B cell (primary cell): ENCODE data around the gene ARL6IP5. TPM values are rescaled to one million over a fixed set of nuclear protein-coding genes. Genes with fewer than 3 reads are reported as not detected.

Source experiments
- ATAC-seq: fragments of 200-7000 bp; cut with Tn5 transposase; one replicate; pipeline ENCODE4 v1.10.0; 2021; ENCODE audit warnings: low read depth, mild to moderate bottlenecking, moderate number of reproducible peaks, moderate library complexity
- CTCF ChIA-PET: fragments of 350-600 bp; sonication (Branson Sonifier 250); formaldehyde crosslinking; loops from one replicate; lab custom pipeline; 2021; ENCODE audit warnings: antibody characterized with exemption, inconsistent platforms; lab: Charles Lee
- POLR2A ChIA-PET: fragments of 350-600 bp; sonication (Branson Sonifier 250); formaldehyde crosslinking; loops from one replicate; lab custom pipeline; 2021; ENCODE audit warnings: antibody characterized with exemption; lab: Charles Lee
- DNase-seq: peaks from one replicate; pipeline ENCODE4 v3.0.0; 2013
- H2AFZ ChIP-seq: 2 replicates; pipeline ENCODE4 v1.6.1; 2012; ENCODE audit warnings: mild to moderate bottlenecking, low read depth, low read length; ENCODE audit not compliant: insufficient read depth, poor library complexity, severe bottlenecking
- H3K27ac ChIP-seq, 2 donors: 1 replicate in 1 of 2; 2 replicates in 1 of 2; pipeline ENCODE4 v1.5.1; 2012 to 2013; ENCODE audit warnings: low read length in 2 of 2, mild to moderate bottlenecking in 2 of 2, moderate library complexity in 1 of 2
- H3K27me3 ChIP-seq, 4 experiments: fragments of 200-600 bp in 1 of 4; sonication (generic) in 1 of 4; replicated peaks in 1 of 4; 1 replicate in 2 of 4; 2 replicates in 2 of 4; pipeline versions ENCODE4 v1.6.1 to v1.7.0; 2013 to 2016; ENCODE audit warnings: low read length in 3 of 4, mild to moderate bottlenecking in 2 of 4, mixed read lengths in 1 of 4, moderate library complexity in 1 of 4; ENCODE audit not compliant: insufficient read depth in 4 of 4, control insufficient read depth in 3 of 4; ENCODE audit errors: control extremely low read depth in 1 of 4
- H3K36me3 ChIP-seq, 2 experiments: replicated peaks in 1 of 2; 1 replicate in 1 of 2; 2 replicates in 1 of 2; pipeline versions ENCODE4 v1.6.1 to v1.7.1; 2013; ENCODE audit warnings: low read length in 1 of 2; ENCODE audit not compliant: insufficient read depth in 2 of 2, control insufficient read depth in 1 of 2; ENCODE audit errors: control extremely low read depth in 1 of 2, extremely low read depth in 1 of 2
- H3K4me1 ChIP-seq, 2 donors: fragments of 200-600 bp in 1 of 2; sonication (generic) in 1 of 2; 1 replicate in 1 of 2; 2 replicates in 1 of 2; pipeline versions ENCODE4 v1.5.1 to v1.6.1; 2013 to 2017; ENCODE audit warnings: low read length in 2 of 2; ENCODE audit not compliant: control insufficient read depth in 2 of 2, insufficient read depth in 2 of 2
- H3K4me2 ChIP-seq: replicated peaks from 2 replicates; pipeline ENCODE3; 2012; ENCODE audit warnings: mild to moderate bottlenecking, low read depth, low read length; ENCODE audit not compliant: poor library complexity, severe bottlenecking
- H3K4me3 ChIP-seq, 5 experiments: fragments of 200-600 bp in 1 of 5; sonication (generic) in 1 of 5; 1 replicate in 3 of 5; 2 replicates in 2 of 5; pipeline versions ENCODE4 v1.5.1 to v1.7.0; 2011 to 2016; ENCODE audit warnings: low read length in 4 of 5, mild to moderate bottlenecking in 4 of 5, low read depth in 2 of 5, control low read depth in 1 of 5, moderate library complexity in 1 of 5; ENCODE audit not compliant: insufficient read depth in 1 of 5; ENCODE audit errors: control extremely low read depth in 1 of 5, extremely low read depth in 1 of 5
- H3K79me2 ChIP-seq: fragments of 200-600 bp; sonication (generic); one replicate; pipeline ENCODE4 v1.6.0; 2016; ENCODE audit warnings: low read length; ENCODE audit not compliant: control insufficient read depth, insufficient read depth
- H3K9ac ChIP-seq: fragments of 200-600 bp; sonication (generic); 2 replicates; pipeline ENCODE4 v1.6.1; 2017; ENCODE audit warnings: mild to moderate bottlenecking, low read length, moderate library complexity
- H3K9me3 ChIP-seq, 3 donors: one replicate each; pipeline versions ENCODE4 v1.6.1 to v1.7.1; 2013; ENCODE audit warnings: low read length in 2 of 3; ENCODE audit not compliant: control insufficient read depth in 2 of 3, insufficient read depth in 1 of 3; ENCODE audit errors: control extremely low read depth in 1 of 3
- H4K20me1 ChIP-seq: 2 replicates; pipeline ENCODE4 v1.6.0; 2012; ENCODE audit warnings: mild to moderate bottlenecking, low read length; ENCODE audit not compliant: insufficient read depth, control insufficient read depth, poor library complexity, severe bottlenecking
- H3K27ac Mint-ChIP-seq: one replicate; pipeline ENCODE4 v1.8.0; 2021; ENCODE audit warnings: mixed read lengths
- H3K27me3 Mint-ChIP-seq: one replicate; pipeline ENCODE4 v1.8.0; 2021; ENCODE audit warnings: mixed read lengths
- H3K4me1 Mint-ChIP-seq: one replicate; pipeline ENCODE4 v1.8.0; 2021; ENCODE audit warnings: mixed read lengths
- H3K4me3 Mint-ChIP-seq: one replicate; pipeline ENCODE4 v1.8.0; 2021; ENCODE audit warnings: mixed read lengths
- H3K9me3 Mint-ChIP-seq: one replicate; pipeline ENCODE4 v1.8.0; 2022; ENCODE audit warnings: mixed read lengths; ENCODE audit not compliant: insufficient read depth
- CTCF ChIP-seq: fragments of 200-600 bp; IDR thresholded peaks from one replicate; pipeline ENCODE4 v1.8.0; 2022; ENCODE audit warnings: antibody characterized with exemption, mild to moderate bottlenecking
- EZH2 ChIP-seq: IDR thresholded peaks from 2 replicates; pipeline ENCODE4 v1.6.1; 2012; ENCODE audit warnings: borderline replicate concordance, low read depth, mild to moderate bottlenecking, moderate library complexity, low read length; ENCODE audit not compliant: insufficient read depth, poor library complexity, severe bottlenecking
- WGBS: methylation state at CpG from one replicate; pipeline ENCODE4 v1.1.5; 2013; ENCODE audit warnings: missing lambda C conversion rate; ENCODE audit not compliant: insufficient coverage; 5-methylcytosine and 5-hydroxymethylcytosine counted together
- intact Hi-C: fragments of 100-400 bp; cut with micrococcal nuclease; formaldehyde crosslinking; loops from one replicate; pipeline ENCODE4 v1.10.0; 2022
- polyA plus RNA-seq: library from polyadenylated mRNA; depleted of rRNA; stranded (reverse); fragments of >200 nt; gene quantifications from 2 replicates; pipeline ENCODE4 v1.2.3, GENCODE V29; 2012
- total RNA-seq, 2 donors: library from RNA; stranded (reverse); fragments of 120-200 nt in 1 of 2; gene quantifications; 1 replicate in 1 of 2; 2 replicates in 1 of 2; pipeline versions ENCODE4 v1.2.3 to v1.2.4, GENCODE V29; 2013 to 2022

ARL6IP5 gene
- total and polyA plus RNA-seq, 2 donors (not counting 1 experiment from before 2014, with no cell fraction given) = 39.5 to 89.1 TPM

GRCh38 chr3:69141313-69141712 lies 56.6 kb downstream of the ARL6IP5 start:
- Histone ChIP-seq H4K20me1 (no peaks in the 10 kb centered on the region), H3K36me3 (no peaks in the 10 kb centered on the region), H3K4me1 (no peaks in the 10 kb centered on the region), H2AFZ (no peak overlapping the region), H3K9me3 (no peaks in the 10 kb centered on the region), H3K4me2 (no peak overlapping the region), H3K9ac (no peak overlapping the region), H3K27ac (no peak overlapping the region), H3K27me3 (peaks cover 0 to 4% (median 0%) of the 10 kb centered on the region in 4 experiments), H3K79me2 (no peaks in the 10 kb centered on the region), H3K4me3 (no peak overlapping the region)
- H3K27ac Mint-ChIP-seq = no peak overlapping the region
- ATAC-seq (no peak), DNase-seq (no peak)
- intact Hi-C loops = no loop called here
- POLR2A ChIA-PET = no interaction called here
- no peaks in the 10 kb centered on the region for H3K9me3 Mint-ChIP-seq
- CTCF ChIA-PET = no interaction called here
- no peak for TF ChIP-seq CTCF
- TF ChIP-seq EZH2 = no peak
- H3K4me1 Mint-ChIP-seq = no peaks in the 10 kb centered on the region
- peaks cover 21% of the 10 kb centered on the region for H3K27me3 Mint-ChIP-seq
- no peak overlapping the region for H3K4me3 Mint-ChIP-seq

GRCh38 chr3:69142090-69142489 lies 57.4 kb downstream of the ARL6IP5 start:
- WGBS = 67% methylated on average over 1 of the region's 3 CpGs
- Histone ChIP-seq H3K4me3 (no peak overlapping the region), H4K20me1 (no peaks in the 10 kb centered on the region), H3K27ac (no peak overlapping the region), H3K9me3 (no peaks in the 10 kb centered on the region), H2AFZ (no peak overlapping the region), H3K4me1 (no peaks in the 10 kb centered on the region), H3K4me2 (no peak overlapping the region), H3K9ac (no peak overlapping the region), H3K79me2 (no peaks in the 10 kb centered on the region), H3K27me3 (peaks cover 0 to 4% (median 0%) of the 10 kb centered on the region in 4 experiments), H3K36me3 (no peaks in the 10 kb centered on the region)
- TF ChIP-seq CTCF = no peak
- no peak for TF ChIP-seq EZH2
- Mint-ChIP-seq H3K27ac (no peak overlapping the region), H3K4me1 (no peaks in the 10 kb centered on the region), H3K9me3 (no peaks in the 10 kb centered on the region), H3K27me3 (peaks cover 14% of the 10 kb centered on the region), H3K4me3 (no peak overlapping the region)
- ChIA-PET CTCF (interaction anchor here (1.0 kb wide), 1 partner anchor 19 kb away, joined by 3 read pairs; no protein-coding TSS in a partner anchor), POLR2A (no interaction called here)
- intact Hi-C loops = no loop called here
- ATAC-seq (no peak), DNase-seq (no peak)
